ENCODE data around the gene ENPEP.

- TF ChIP-seq CTCF (conservative IDR thresholded peaks at IDR 0.05; ENCODE audit: low read length), result no peak
- no peak for TF ChIP-seq EZH2phosphoT487 (IDR thresholded peaks at IDR 0.05; ENCODE audit: borderline replicate concordance, low read depth, low read length)
Measured at GRCh38 chr4:110527156-110527555, 51.2 kb downstream of the ENPEP start.
